Measurements from ENCODE around the gene CMTM7.

GRCh38 chr3:32422943-32423342 is 31.3 kb downstream of the CMTM7 start:
- no peak for TF ChIP-seq CTCF (IDR thresholded peaks at IDR 0.05)
- TF ChIP-seq POLR2AphosphoS5 (IDR thresholded peaks at IDR 0.05; ENCODE audit: insufficient read depth in 1 of 2, low read depth in 1 of 2): no peak
- no peak for TF ChIP-seq POLR2A (IDR thresholded peaks at IDR 0.05)
